DOHH2 (cell line): ENCODE measurements around the gene CNMD.

Experiments
- EZH2phosphoT487 ChIP-seq: fragments of 200-600 bp; sonication (generic); IDR thresholded peaks from 2 replicates; pipeline ENCODE4 v1.6.1; 2017; ENCODE audit warnings: borderline replicate concordance, mild to moderate bottlenecking, antibody characterized with exemption, low read length, moderate library complexity, mixed read lengths
- TF ChIP-seq, protein P1 (sequence below): fragments of 200-600 bp; sonication (generic); IDR thresholded peaks from one replicate; pipeline ENCODE4 v1.5.1; 2014; ENCODE audit warnings: antibody characterized with exemption, mild to moderate bottlenecking, low read depth, low read length; ENCODE audit not compliant: poor library complexity, severe bottlenecking

DNA sequence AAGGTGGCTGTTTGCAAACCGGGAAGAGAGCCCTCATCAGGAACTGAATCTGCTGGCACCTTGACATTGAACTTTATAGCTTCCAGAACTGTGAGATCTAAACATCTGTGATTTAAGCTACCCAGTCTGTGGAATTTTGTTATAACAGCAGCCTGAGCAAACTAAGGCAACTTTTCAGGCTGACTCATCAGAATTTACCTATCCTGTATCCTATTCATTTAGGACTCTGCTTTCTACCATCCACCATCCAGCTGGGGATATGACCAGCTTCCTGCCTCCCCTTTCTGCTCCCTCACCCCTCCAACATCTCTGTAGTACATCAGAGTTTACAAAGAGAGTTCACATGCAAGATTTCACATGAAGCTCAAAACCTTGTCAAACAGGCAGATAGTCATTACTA, 11.1 kb upstream of the CNMD start:
- TF ChIP-seq, protein P1, sequence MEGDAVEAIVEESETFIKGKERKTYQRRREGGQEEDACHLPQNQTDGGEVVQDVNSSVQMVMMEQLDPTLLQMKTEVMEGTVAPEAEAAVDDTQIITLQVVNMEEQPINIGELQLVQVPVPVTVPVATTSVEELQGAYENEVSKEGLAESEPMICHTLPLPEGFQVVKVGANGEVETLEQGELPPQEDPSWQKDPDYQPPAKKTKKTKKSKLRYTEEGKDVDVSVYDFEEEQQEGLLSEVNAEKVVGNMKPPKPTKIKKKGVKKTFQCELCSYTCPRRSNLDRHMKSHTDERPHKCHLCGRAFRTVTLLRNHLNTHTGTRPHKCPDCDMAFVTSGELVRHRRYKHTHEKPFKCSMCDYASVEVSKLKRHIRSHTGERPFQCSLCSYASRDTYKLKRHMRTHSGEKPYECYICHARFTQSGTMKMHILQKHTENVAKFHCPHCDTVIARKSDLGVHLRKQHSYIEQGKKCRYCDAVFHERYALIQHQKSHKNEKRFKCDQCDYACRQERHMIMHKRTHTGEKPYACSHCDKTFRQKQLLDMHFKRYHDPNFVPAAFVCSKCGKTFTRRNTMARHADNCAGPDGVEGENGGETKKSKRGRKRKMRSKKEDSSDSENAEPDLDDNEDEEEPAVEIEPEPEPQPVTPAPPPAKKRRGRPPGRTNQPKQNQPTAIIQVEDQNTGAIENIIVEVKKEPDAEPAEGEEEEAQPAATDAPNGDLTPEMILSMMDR, result no peak
- no peak for TF ChIP-seq EZH2phosphoT487
